GM21529 (cell line): ENCODE measurements around the gene SLC6A16.
"Not testable (repeated sequence)": the region's sequence is repeated elsewhere in the genome, so short reads cannot be mapped to it uniquely, and the experiment has no call there.

ENCODE experiments used
- ATAC-seq: cut with Tn5 transposase; IDR thresholded peaks from one replicate; pipeline ENCODE4 v1.9.1; 2021; ENCODE audit not compliant: unreplicated experiment

The SLC6A16 gene

DNA sequence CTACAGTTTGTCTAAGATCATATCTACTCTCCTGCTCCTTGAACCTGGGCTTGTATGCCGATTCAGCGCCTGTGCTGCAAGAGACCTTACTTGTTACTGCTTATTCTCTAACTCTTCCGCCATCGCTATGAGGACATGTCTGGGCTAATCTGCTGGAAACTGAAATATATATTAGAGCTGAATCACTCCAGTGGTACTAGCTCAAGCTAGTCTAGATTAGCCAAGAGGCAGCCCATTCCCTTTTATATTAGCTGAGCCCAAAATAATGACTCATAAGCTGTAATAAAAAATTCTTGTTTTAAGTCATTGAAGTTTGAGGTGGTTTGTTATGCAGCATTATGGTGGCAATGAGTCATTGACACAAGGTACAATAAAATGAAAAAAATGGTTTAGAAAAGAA is 52.8 kb downstream of the SLC6A16 start:
- ATAC-seq, result no peak

DNA sequence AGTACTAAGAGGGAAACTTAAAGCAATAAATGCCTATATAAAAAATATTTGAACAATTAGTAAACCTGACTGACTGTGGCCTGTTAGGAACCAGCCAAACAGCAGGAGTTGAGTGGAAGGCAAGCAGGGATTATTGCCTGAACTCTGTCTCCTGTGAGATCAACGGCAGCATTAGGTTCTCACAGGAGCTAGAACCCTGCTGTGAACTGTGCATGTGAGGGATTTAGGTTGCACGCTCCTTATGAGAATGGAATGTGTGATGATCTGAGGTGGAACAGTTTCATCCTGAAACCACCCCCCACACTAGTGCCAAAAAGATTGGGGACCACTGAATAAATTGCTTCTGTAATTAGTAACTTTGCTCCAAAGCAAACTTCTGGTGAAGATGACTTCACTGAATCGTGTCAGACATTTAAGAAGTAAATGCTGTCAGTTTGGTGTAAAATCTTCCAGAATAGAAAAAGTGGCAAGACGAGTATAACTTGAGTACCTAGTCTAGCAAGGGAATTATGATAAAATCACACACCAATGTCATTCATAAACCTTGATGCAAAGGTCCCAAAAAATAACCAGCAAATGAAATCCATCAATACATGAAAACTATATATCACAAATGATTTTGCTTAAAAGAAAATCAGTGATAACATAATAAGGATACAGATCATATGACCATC is 53.8 kb downstream of the SLC6A16 start:
- ATAC-seq, result no peak

DNA sequence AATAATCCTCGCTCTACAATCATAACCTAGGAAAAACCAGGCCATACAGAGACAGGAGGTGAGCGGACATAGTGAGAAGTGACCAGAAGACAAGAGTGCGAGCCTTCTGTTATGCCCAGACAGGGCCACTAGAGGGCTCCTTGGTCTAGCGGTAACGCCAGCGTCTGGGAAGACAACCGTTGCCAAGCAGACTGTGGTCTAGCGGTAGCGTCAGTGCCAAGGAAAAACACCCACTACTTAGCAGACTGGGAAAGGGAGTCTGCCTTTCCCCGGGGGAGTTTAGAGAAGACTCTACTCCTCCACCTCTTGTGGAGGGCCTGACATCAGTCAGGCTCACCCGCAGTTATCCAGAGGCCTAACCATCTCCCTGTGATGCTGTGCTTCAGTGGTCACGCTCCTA is 58.6 kb downstream of the SLC6A16 start:
- ATAC-seq, result not testable (repeated sequence)

DNA sequence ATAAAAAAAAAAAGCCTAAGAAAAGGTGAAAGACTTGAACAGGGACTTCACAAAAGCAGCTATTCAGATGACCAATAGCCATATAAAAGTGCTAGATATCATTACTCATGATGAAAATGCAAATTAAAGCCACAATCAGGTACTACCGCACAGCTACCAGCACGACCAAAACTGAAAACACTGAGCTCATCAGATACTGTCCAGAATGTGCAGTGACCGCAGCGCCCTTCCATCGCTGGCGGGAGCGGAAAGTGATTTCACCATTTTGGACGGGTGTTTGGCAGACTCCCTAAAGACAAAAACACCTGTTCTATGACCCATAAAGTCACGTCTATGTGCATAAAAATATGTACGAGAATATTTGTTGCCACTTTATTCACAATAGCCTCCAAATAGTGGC is 60.7 kb downstream of the SLC6A16 start:
- ATAC-seq, result no peak

DNA sequence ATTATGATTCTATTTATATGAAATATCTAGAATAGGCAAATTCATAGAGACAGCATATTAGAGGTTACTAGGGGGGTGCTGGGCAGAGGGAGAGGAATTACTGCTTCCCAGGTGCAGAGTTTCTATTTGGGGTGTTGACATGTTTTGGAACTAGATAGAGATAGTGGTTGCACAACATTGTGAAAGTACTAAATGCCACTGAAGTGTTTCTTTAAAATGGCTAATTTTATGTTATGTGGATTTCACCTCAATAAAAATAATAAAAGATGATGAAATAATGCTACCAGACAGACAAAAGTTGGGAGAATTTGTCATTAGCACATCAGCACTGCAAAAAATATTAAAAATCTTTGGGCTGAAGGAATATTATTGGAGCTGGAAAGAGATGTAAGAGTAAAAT is 63.4 kb downstream of the SLC6A16 start:
- no peak for ATAC-seq

DNA sequence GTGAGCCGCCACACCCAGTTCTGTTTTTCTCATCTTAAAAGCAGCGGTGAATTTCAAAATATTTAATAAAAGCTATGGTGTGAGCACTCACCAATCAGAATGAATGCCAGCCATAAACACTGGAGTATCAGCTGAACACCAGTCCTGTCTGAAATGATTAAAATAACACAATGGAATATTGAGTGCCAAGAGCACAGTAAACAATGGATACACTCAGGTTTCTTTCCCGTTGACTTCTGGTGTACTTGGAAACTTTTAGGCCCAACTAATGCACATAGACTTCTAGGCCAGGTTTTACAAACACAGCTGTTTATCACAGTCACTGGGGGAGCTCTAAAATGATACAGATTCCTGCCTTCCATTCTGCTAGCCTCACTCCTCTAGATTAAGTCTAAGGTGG is 68.3 kb downstream of the SLC6A16 start:
- ATAC-seq, result no peak

DNA sequence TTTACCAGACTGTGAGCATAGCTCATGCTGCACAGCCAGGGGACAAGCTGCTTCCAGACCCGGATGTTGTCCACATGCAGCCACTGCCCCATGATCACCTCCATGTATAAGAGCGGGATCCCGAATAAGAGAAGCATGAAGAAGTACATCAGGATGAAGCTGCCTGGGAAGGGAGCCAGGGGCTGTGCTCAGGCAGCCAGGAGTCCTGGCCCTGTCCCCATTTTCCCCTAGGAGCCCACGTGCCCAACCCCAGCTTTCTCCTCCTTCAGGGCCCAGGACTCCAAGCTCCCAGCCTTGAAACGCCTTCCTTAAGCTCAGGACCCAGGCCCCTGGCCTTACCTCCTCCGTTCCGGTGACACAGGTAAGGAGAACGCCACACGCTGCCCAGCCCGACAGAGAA is 69.3 kb downstream of the SLC6A16 start:
- ATAC-seq, result no peak

DNA sequence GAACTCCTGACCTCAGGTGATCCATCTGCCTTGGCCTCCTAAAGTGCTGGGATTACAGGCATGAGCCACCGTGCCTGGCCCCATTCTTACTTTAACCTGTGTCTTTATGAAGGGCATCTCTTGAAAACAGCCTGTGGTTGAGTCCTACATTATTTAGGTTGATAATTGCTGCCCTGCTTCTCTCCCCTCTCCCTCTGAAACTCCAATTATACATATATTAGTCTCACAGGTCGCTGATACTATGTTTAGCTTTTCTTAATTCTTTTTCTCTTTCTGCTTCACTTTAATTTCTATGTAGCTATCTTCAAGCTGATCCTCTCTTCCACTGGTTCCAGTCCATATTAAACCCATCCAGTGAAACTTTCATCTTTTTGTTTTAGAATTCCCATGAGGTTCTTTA is 75.1 kb downstream of the SLC6A16 start:
- ATAC-seq, result no peak

DNA sequence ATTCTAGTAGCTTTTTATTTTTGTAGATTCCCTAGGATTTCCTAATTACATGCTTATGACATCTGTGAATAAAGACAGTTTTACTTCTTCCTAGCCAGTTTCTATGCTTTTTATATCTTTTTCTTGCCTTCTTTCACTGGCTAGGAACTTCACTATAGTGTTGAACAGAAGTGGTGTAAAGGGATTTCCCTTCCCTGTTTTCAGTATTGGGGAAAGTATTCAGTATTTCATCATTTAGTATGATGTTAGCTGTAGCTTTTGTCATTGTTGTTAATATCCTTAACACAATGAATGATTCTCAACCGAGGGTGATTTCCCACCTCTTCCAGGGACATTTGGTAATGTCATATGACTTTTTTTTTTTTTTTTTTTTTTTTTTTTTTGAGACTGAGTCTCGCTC is 77.3 kb downstream of the SLC6A16 start:
- ATAC-seq, result no peak

DNA sequence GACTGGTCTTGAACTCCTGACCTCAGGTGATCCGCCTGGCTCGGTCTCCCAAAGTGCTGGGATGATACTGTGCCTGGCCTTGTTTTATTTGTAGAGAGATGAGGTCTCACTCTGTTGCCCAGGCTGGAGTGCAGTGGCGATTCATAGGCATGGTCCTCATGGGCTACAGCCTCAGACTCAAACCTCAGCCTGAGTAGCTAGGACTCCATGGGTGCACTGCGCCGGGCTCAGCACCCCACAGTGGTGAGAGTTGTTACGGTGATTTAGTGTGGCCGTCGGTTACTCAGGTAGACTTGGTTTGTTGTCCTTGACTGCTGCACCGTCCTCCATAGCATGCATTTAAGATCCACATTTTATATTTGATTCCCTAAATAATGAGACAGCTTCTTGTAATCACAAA is 80.7 kb downstream of the SLC6A16 start:
- ATAC-seq, result no peak

DNA sequence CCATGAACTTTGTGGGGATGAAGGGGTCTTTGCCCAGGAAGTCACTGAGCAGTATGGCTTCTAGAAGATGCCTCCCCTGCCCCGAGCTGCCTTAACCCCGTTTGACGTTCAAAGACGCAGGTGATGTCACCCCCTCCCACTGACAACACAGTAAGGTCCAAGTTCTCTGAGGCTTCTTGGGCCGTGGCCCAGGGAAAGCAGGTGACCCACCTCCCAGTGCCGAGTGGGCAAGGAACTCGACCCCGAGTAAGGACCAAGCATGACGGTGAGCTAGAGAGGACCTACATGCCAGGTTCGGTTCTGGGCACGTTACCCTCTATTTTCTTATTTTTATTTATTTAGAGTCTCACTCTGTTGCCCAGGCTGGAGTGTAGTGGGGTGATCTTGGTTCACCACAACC is 81.3 kb downstream of the SLC6A16 start:
- no peak for ATAC-seq

DNA sequence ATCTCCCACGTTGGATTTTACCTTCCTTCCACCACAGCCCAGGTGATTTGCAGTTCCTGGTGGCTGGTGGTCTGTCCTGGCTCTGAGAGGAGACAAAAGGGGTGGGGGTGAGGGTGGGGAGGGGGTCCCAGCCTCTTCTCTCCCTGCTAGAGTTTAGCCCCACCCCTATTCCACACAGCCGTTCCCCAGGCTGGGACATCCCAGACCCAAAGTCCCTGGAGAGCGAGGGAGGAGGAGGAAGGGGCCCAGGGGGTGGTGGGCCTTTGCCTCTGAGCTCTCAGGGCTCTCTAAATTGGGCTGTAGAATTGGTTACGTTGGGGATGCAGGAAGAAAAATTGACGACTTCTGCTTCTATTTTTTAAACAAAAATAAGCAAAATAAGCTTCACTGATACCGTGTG is 81.9 kb downstream of the SLC6A16 start:
- no peak for ATAC-seq

DNA sequence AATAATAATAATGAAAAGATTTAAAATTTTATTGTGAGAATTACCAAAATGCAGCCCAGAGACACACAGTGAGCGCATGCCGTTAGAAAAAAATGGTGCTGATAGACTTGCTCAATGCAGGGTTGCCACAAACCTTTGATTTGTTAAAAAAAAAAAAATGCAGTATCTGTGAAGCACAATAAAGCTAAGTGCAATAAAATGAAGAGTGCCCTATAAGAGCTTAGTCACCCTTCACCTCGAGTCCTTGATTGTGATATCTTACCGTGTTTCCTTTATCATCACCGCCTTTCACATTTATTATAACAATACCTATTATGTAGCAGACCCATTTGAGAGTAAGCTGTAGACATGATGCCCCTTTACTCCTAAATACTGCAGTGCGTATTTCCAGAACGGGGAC is 83.2 kb downstream of the SLC6A16 start:
- ATAC-seq, result no peak
